GM12878 (cell line): ENCODE measurements around the gene IL4I1. TPM values are rescaled to one million over a fixed set of nuclear protein-coding genes. Genes with fewer than 3 reads are reported as not detected.

Experiments
- ATAC-seq: fragments of 200-7000 bp; cut with Tn5 transposase; 3 replicates; pipeline ENCODE4 v1.9.1; 2020; ENCODE audit warnings: mild to moderate bottlenecking, moderate library complexity
- BruUV-seq: library from RNA; stranded (reverse); fragments of 400-500 nt; replicated peaks from 2 replicates; lab custom pipeline; 2021; lab: Mats Ljungman, UMichigan
- CTCF ChIA-PET: fragments of 300-600 bp; sonication (Branson Sonifier 250); formaldehyde crosslinking; extraction: SDS; loops from one replicate; lab custom pipeline; 2021; ENCODE audit warnings: inconsistent platforms; lab: Yijun Ruan, JAX
- POLR2A ChIA-PET: fragments of 350-600 bp; formaldehyde crosslinking; extraction: SDS; loops from one replicate; lab custom pipeline; 2021; ENCODE audit warnings: inconsistent platforms; lab: Charles Lee
- RAD21 ChIA-PET: fragments of 300-600 bp; sonication (Branson Sonifier 250); formaldehyde crosslinking; loops from one replicate; lab custom pipeline; 2023; ENCODE audit warnings: antibody characterized with exemption; ENCODE audit not compliant: unreplicated experiment; lab: Charles Lee
- SMC1A ChIA-PET: fragments of 300-600 bp; sonication (Branson Sonifier 250); formaldehyde crosslinking; loops from one replicate; lab custom pipeline; 2023; ENCODE audit not compliant: unreplicated experiment, uncharacterized antibody; lab: Charles Lee
- DNase-seq: peaks from one replicate; pipeline ENCODE4 v3.0.0-alpha.2; 2011; ENCODE audit warnings: low read depth, low spot score
- FAIRE-seq: peaks from 3 replicates; lab custom pipeline; 2011; peaks lifted over from hg19 to GRCh38; lab: Jason Lieb, UNC
- H2AFZ ChIP-seq: 2 replicates; pipeline ENCODE4 v1.6.0; 2011; ENCODE audit warnings: low read depth, low read length, control low read depth; ENCODE audit not compliant: control insufficient read depth
- H3K27ac ChIP-seq: 2 replicates; pipeline ENCODE4 v1.5.1; 2011; ENCODE audit warnings: control low read depth; ENCODE audit not compliant: control insufficient read depth, insufficient read depth
- H3K27me3 ChIP-seq, 2 experiments: replicated peaks in 1 of 2; 2 replicates each; pipeline versions ENCODE4 v1.6.0 to v1.6.1; 2011; ENCODE audit warnings: low read length in 1 of 2; ENCODE audit not compliant: control insufficient read depth in 2 of 2, insufficient read depth in 2 of 2
- H3K36me3 ChIP-seq, 2 experiments: 2 replicates each; pipeline ENCODE4 v1.5.1; 2011; ENCODE audit warnings: low read length in 1 of 2; ENCODE audit not compliant: control insufficient read depth in 2 of 2, insufficient read depth in 2 of 2
- H3K4me1 ChIP-seq: 2 replicates; pipeline ENCODE4 v1.6.1; 2011; ENCODE audit warnings: mild to moderate bottlenecking, low read length, moderate library complexity, mixed read lengths; ENCODE audit not compliant: control insufficient read depth, insufficient read depth
- H3K4me2 ChIP-seq: 2 replicates; pipeline ENCODE4 v1.6.0; 2011; ENCODE audit warnings: control low read depth; ENCODE audit not compliant: control insufficient read depth, insufficient read depth
- H3K4me3 ChIP-seq: fragments of 200-600 bp; sonication (generic); 2 replicates; pipeline ENCODE4 v1.5.1; 2016
- H3K79me2 ChIP-seq: 2 replicates; pipeline ENCODE4 v1.6.0; 2011; ENCODE audit warnings: low read length; ENCODE audit not compliant: control insufficient read depth, insufficient read depth
- H3K9ac ChIP-seq: 2 replicates; pipeline ENCODE4 v1.8.0; 2011; ENCODE audit warnings: low read length, control low read depth, mixed read lengths; ENCODE audit not compliant: control insufficient read depth, insufficient read depth
- H3K9me3 ChIP-seq: replicated peaks from 3 replicates; pipeline ENCODE4 v1.5.1; 2011; ENCODE audit warnings: mild to moderate bottlenecking, low read length; ENCODE audit not compliant: control insufficient read depth, insufficient read depth
- H4K20me1 ChIP-seq: 2 replicates; pipeline ENCODE4 v1.6.0; 2011; ENCODE audit not compliant: control insufficient read depth, insufficient read depth
- BACH1 ChIP-seq: fragments of 450-650 bp; IDR thresholded peaks from 2 replicates; pipeline ENCODE4 v1.6.1; 2017; ENCODE audit warnings: mild to moderate bottlenecking, borderline replicate concordance
- BCL11A ChIP-seq: IDR thresholded peaks from 2 replicates; pipeline ENCODE4 v1.6.1; 2011; ENCODE audit warnings: low read depth, low read length
- CHD2 ChIP-seq: IDR thresholded peaks from 2 replicates; pipeline ENCODE4 v1.6.1; 2011; ENCODE audit warnings: low read depth, low read length, improper control_type of control experiment, borderline replicate concordance
- CHD4 ChIP-seq: fragments of 200-600 bp; sonication (generic); IDR thresholded peaks from 2 replicates; pipeline ENCODE4 v1.6.1; 2016; ENCODE audit warnings: mild to moderate bottlenecking
- CREM ChIP-seq: IDR thresholded peaks from 2 replicates; pipeline ENCODE4 v1.6.1; 2014; ENCODE audit warnings: antibody characterized with exemption, low read depth
- NRF1 ChIP-seq: conservative IDR thresholded peaks from 2 replicates; pipeline ENCODE4 v1.6.1; 2011; ENCODE audit warnings: mild to moderate bottlenecking, low read depth, low read length, improper control_type of control experiment
- POLR2A ChIP-seq: IDR thresholded peaks from 2 replicates; pipeline ENCODE4 v1.6.1; 2011; ENCODE audit warnings: low read depth, mild to moderate bottlenecking, low read length
- RB1 ChIP-seq: fragments of 450-650 bp; formaldehyde crosslinking; IDR thresholded peaks from 2 replicates; pipeline ENCODE4 v1.6.1; 2017; ENCODE audit warnings: mild to moderate bottlenecking, borderline replicate concordance
- SIX5 ChIP-seq: IDR thresholded peaks from 2 replicates; pipeline ENCODE4 v1.6.1; 2011; ENCODE audit warnings: mild to moderate bottlenecking, low read depth, low read length, moderate library complexity; ENCODE audit not compliant: severe bottlenecking
- SRF ChIP-seq, 2 experiments: IDR thresholded peaks; 2 replicates each; pipeline ENCODE4 v1.6.1; 2011; ENCODE audit warnings: low read depth in 2 of 2, low read length in 2 of 2, mild to moderate bottlenecking in 1 of 2, moderate library complexity in 1 of 2
- SUZ12 ChIP-seq: fragments of 200-600 bp; sonication (generic); IDR thresholded peaks from one replicate; pipeline ENCODE4 v1.6.1; 2018; ENCODE audit warnings: antibody characterized with exemption, mild to moderate bottlenecking; ENCODE audit not compliant: unreplicated experiment
- TAF1 ChIP-seq: IDR thresholded peaks from 2 replicates; pipeline ENCODE4 v1.6.1; 2011; ENCODE audit warnings: mild to moderate bottlenecking, low read depth, low read length, borderline replicate concordance
- YBX1 ChIP-seq: fragments of 450-650 bp; IDR thresholded peaks from 2 replicates; pipeline ENCODE4 v1.6.1; 2016; ENCODE audit warnings: antibody characterized with exemption
- WGBS: methylation state at CpG from one replicate; pipeline ENCODE4 v1.1.6; 2016; ENCODE audit warnings: low lambda C conversion rate; ENCODE audit not compliant: insufficient replicate concordance, insufficient coverage; ENCODE audit errors: missing lambda C conversion rate; 5-methylcytosine and 5-hydroxymethylcytosine counted together
- in situ Hi-C: fragments of 300-500 bp; cut with MboI; formaldehyde crosslinking; loops from 9 replicates; pipeline ENCODE4 v1.14.3; 2018; ENCODE audit warnings: mixed read lengths
- intact Hi-C: fragments of 100-400 bp; cut with micrococcal nuclease; formaldehyde crosslinking; loops from one replicate; pipeline ENCODE4 v1.14.2; 2022; ENCODE audit not compliant: unreplicated experiment
- polyA plus RNA-seq, 11 experiments: library from polyadenylated mRNA; depleted of rRNA in 4 of 11; unstranded in 6 of 11; stranded (reverse) in 5 of 11; fragments of >200 nt; fragmentation: Nextera tagmentation in 4 of 11; fragmentation: Illumina TruSeq in 1 of 11; extraction: Ambion mirVana in 4 of 11; extraction: Trizol in 1 of 11; gene quantifications; 1 replicate in 1 of 11; 2 replicates in 10 of 11; pipeline versions ENCODE4 v1.2.1 to v1.2.3, GENCODE V29; 2011 to 2016; ENCODE audit warnings: inconsistent platforms in 2 of 11, missing spikeins in 2 of 11, low read depth in 1 of 11
- total RNA-seq, 4 experiments: library from RNA; depleted of rRNA in 3 of 4; stranded (reverse); fragments of >200 nt in 3 of 4; fragmentation: Illumina TruSeq in 1 of 4; extraction: Trizol in 1 of 4; gene quantifications; 2 replicates each; pipeline versions ENCODE4 v1.2.1 to v1.2.3, GENCODE V29; 2013 to 2021
- TF ChIP-seq, protein P1 (sequence below): IDR thresholded peaks from 2 replicates; pipeline ENCODE4 v1.6.1; 2012; ENCODE audit warnings: mild to moderate bottlenecking, low read depth, low read length
- TF ChIP-seq, protein P2 (sequence below): IDR thresholded peaks from 2 replicates; pipeline ENCODE4 v1.6.1; 2012; ENCODE audit warnings: low read depth, low read length, improper control_type of control experiment
- TF ChIP-seq, protein P3 (sequence below), 3 experiments: IDR thresholded peaks in 2 of 3; conservative IDR thresholded peaks in 1 of 3; 2 replicates each; pipeline ENCODE4 v1.5.1; 2011; ENCODE audit warnings: low read depth in 3 of 3, low read length in 3 of 3, mild to moderate bottlenecking in 3 of 3, control low read depth in 2 of 3, moderate library complexity in 2 of 3, inconsistent platforms in 1 of 3, mixed read lengths in 1 of 3; ENCODE audit not compliant: control insufficient read depth in 2 of 3, insufficient read depth in 1 of 3; ENCODE audit errors: extremely low read depth in 1 of 3

The IL4I1 gene
- total and polyA plus RNA-seq, 10 of the 15 experiments (the other 5 are each of a cell fraction or from before 2014, with no cell fraction given) = 0.62 to 83.8 (median 42.8) TPM

DNA sequence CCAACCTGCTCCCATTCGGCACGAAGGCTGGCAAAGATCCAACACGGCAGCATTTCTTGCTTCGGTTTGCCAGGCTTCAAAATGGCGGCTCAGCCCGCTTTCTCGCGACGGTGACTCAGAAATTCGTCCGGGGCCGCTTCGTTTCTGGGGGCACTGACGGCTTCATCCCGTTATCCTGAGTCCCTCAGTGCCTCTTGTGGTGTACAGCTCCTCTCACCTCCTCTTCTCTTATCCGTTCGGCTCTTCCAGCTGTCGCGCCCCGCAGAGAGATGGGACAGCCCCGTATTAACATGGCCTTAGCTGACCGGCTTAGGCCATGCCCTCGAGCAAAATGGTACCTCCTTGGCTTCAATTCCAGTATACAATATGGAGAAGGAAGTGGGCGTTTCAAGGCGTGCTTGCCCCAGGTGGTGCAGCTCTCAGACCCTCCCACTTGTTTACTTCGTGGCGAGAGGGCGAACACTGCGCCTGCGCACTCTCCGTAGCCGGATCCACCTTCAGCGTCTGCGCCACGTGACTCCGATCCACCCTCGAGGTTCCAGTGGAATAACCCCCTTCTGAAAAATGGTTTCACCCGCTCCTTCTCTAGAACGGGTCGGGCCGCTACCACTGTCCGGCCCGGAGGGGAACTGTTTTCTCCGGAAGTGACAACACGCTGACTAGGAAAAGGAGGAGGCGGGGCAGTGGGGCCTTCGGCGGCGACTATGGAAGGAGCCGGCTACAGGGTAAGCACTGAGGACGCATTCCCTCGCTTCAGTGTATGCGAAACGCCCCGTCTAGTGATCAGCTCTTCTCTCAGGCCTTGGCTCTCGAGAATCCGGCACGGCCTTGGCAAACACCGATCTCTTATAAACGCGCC is 19.4 kb downstream of the IL4I1 start, which contains the start of the genes AKT1S1 and TBC1D17:
TSS of gene AKT1S1 (minus strand) at position 336 of the 859 bp plus-strand sequence. CDS start 4,060 bp downstream, outside the sequence.
TSS of gene TBC1D17 (plus strand) at position 683 of the 859 bp plus-strand sequence. CDS start at position 705, 22 bp downstream.
- H3K79me2 ChIP-seq = peaks cover 25% of the 10 kb centered on the region
- H3K27me3 ChIP-seq = no peaks in the 10 kb centered on the region
- in situ Hi-C loops (loop anchor here (25.0 kb wide), 1 partner anchor 1240 kb away; the partner anchor contains the start of genes CA11 and DBP), intact Hi-C loops (loop anchor here (1.0 to 5.0 kb wide), 5 partner anchors 13 to 64 kb away; partner anchors contain the start of genes ATF5, FUZ, IL4I1 and NUP62)
- peak within 1 kb of the TSS; percentile 95 for H3K27ac ChIP-seq
- H4K20me1 ChIP-seq = no peaks in the 10 kb centered on the region
- FAIRE-seq = peak; percentile 99
- peak; percentile 85 for ATAC-seq
- BruUV-seq = no TSS peak
- WGBS = 1% methylated on average over 61 of the region's 61 CpGs
- peaks cover 2 to 4% of the 10 kb centered on the region in 2 experiments for H3K36me3 ChIP-seq
- ChIA-PET SMC1A (interaction anchor here (0.9 to 2.1 kb wide), 8 partner anchors 9 to 111 kb away, joined by 3 to 6 read pairs (median 4); partner anchors contain the start of genes ATF5 and IL4I1), POLR2A (interaction anchor here (0.6 to 3.0 kb wide), 16 partner anchors 9 to 237 kb away, joined by 3 to 23 read pairs (median 5); partner anchors contain the start of genes AP2A1, ATF5, FUZ and MED25), CTCF (interaction anchor here (0.9 to 1.4 kb wide), 5 partner anchors 8 to 52 kb away, joined by 3 to 5 read pairs (median 3); partner anchors contain the start of genes ATF5 and NUP62), RAD21 (interaction anchor here (0.7 to 2.2 kb wide), 10 partner anchors 8 to 111 kb away, joined by 3 to 8 read pairs (median 4); partner anchors contain the start of genes AP2A1, ATF5, NUP62 and PNKP)
- peak within 1 kb of the TSS; percentile 92 for H3K4me2 ChIP-seq
- peaks cover 16% of the 10 kb centered on the region for H3K4me1 ChIP-seq
- peak within 1 kb of the TSS; percentile 90 for H3K4me3 ChIP-seq
- no peaks in the 10 kb centered on the region for H3K9me3 ChIP-seq
- peak within 1 kb of the TSS; percentile 84 for H3K9ac ChIP-seq
- DNase-seq = peak; percentile 100
- peak within 1 kb of the TSS; percentile 97 for H2AFZ ChIP-seq
- TF ChIP-seq POLR2A (peak; percentile 86), CHD4 (no peak), CREM (peak; percentile 96), BCL11A (no peak), SUZ12 (no peak), YBX1 (no peak), SIX5 (peak; percentile 45), SRF (IDR thresholded peaks at IDR 0.05; ENCODE audit: low read depth in 2 of 2, low read length in 2 of 2) (0 out of 4 replicates have a peak, but pooled peaks of 1 of the 2 experiments have one; percentile 7), NRF1 (peak; percentile 76), CHD2 (peak; percentile 94), BACH1 (peak; percentile 78; the same call in 1 of the 2 replicates), RB1 (peak; percentile 27; the same call in 1 of the 2 replicates), TAF1 (peak; percentile 37; the same call in 1 of the 2 replicates)
- TF ChIP-seq, protein P1, sequence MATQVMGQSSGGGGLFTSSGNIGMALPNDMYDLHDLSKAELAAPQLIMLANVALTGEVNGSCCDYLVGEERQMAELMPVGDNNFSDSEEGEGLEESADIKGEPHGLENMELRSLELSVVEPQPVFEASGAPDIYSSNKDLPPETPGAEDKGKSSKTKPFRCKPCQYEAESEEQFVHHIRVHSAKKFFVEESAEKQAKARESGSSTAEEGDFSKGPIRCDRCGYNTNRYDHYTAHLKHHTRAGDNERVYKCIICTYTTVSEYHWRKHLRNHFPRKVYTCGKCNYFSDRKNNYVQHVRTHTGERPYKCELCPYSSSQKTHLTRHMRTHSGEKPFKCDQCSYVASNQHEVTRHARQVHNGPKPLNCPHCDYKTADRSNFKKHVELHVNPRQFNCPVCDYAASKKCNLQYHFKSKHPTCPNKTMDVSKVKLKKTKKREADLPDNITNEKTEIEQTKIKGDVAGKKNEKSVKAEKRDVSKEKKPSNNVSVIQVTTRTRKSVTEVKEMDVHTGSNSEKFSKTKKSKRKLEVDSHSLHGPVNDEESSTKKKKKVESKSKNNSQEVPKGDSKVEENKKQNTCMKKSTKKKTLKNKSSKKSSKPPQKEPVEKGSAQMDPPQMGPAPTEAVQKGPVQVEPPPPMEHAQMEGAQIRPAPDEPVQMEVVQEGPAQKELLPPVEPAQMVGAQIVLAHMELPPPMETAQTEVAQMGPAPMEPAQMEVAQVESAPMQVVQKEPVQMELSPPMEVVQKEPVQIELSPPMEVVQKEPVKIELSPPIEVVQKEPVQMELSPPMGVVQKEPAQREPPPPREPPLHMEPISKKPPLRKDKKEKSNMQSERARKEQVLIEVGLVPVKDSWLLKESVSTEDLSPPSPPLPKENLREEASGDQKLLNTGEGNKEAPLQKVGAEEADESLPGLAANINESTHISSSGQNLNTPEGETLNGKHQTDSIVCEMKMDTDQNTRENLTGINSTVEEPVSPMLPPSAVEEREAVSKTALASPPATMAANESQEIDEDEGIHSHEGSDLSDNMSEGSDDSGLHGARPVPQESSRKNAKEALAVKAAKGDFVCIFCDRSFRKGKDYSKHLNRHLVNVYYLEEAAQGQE = no peak
- TF ChIP-seq, protein P2, sequence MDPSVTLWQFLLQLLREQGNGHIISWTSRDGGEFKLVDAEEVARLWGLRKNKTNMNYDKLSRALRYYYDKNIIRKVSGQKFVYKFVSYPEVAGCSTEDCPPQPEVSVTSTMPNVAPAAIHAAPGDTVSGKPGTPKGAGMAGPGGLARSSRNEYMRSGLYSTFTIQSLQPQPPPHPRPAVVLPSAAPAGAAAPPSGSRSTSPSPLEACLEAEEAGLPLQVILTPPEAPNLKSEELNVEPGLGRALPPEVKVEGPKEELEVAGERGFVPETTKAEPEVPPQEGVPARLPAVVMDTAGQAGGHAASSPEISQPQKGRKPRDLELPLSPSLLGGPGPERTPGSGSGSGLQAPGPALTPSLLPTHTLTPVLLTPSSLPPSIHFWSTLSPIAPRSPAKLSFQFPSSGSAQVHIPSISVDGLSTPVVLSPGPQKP = peak; percentile 94
- TF ChIP-seq, protein P3, sequence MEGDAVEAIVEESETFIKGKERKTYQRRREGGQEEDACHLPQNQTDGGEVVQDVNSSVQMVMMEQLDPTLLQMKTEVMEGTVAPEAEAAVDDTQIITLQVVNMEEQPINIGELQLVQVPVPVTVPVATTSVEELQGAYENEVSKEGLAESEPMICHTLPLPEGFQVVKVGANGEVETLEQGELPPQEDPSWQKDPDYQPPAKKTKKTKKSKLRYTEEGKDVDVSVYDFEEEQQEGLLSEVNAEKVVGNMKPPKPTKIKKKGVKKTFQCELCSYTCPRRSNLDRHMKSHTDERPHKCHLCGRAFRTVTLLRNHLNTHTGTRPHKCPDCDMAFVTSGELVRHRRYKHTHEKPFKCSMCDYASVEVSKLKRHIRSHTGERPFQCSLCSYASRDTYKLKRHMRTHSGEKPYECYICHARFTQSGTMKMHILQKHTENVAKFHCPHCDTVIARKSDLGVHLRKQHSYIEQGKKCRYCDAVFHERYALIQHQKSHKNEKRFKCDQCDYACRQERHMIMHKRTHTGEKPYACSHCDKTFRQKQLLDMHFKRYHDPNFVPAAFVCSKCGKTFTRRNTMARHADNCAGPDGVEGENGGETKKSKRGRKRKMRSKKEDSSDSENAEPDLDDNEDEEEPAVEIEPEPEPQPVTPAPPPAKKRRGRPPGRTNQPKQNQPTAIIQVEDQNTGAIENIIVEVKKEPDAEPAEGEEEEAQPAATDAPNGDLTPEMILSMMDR (IDR thresholded peaks at IDR 0.05 in 2 of 3, conservative IDR thresholded peaks at IDR 0.05 in 1 of 3; ENCODE audit: control insufficient read depth in 2 of 3, extremely low read depth in 1 of 3, insufficient read depth in 1 of 3, low read depth in 3 of 3, low read length in 3 of 3) = no peak
